ENCODE results near the gene PCDH11X. TPM values are rescaled to one million over a fixed set of nuclear protein-coding genes. Genes with fewer than 3 reads are reported as not detected.

PCDH11X gene
- 0.02 TPM in 2 of 5 replicates, not detected in the others for total RNA-seq (2022; extraction: Qiagen RNA extraction)

GRCh38 chrX:91779135-91779534 is at the start of gene PCDH11X:
Gene PCDH11X (plus strand): TSS chrX:91779375. CDS start chrX:91835505, 56,130 bp downstream.

All from A549 treated with dexamethasone at 1 μM for 4 hours (cell line).